ENCODE measurements around the gene ANKRD13B.

DNA sequence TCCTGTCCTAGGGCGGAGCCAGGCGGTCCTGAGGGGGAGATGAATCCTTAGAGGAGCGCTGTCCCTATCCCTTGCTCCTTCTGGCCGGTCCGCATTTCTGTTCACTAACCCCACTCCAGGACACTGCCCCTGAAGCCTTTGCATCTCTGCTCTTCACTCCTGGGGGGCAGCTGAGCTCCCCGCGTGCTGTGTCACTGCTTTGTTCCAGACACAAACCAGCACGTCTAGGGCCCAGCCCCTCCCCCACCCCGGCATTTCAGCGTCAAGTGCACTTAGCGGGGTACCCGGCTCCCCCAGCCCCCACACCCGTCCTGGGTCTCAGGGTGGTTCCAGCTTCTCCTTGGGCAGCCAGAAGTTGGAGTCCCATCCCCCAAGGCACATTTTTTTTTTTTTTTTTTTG lies 20.9 kb downstream of the ANKRD13B start:
- no peak for TF ChIP-seq ESRRG (CRISPR knock-in tag; IDR thresholded peaks at IDR 0.05)
- TF ChIP-seq, protein P1, sequence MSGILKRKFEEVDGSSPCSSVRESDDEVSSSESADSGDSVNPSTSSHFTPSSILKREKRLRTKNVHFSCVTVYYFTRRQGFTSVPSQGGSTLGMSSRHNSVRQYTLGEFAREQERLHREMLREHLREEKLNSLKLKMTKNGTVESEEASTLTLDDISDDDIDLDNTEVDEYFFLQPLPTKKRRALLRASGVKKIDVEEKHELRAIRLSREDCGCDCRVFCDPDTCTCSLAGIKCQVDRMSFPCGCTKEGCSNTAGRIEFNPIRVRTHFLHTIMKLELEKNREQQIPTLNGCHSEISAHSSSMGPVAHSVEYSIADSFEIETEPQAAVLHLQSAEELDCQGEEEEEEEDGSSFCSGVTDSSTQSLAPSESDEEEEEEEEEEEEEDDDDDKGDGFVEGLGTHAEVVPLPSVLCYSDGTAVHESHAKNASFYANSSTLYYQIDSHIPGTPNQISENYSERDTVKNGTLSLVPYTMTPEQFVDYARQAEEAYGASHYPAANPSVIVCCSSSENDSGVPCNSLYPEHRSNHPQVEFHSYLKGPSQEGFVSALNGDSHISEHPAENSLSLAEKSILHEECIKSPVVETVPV (CRISPR knock-in tag; IDR thresholded peaks at IDR 0.05), result no peak
- TF ChIP-seq OSR1 (CRISPR knock-in tag; IDR thresholded peaks at IDR 0.05), result no peak
- TF ChIP-seq, protein P2, sequence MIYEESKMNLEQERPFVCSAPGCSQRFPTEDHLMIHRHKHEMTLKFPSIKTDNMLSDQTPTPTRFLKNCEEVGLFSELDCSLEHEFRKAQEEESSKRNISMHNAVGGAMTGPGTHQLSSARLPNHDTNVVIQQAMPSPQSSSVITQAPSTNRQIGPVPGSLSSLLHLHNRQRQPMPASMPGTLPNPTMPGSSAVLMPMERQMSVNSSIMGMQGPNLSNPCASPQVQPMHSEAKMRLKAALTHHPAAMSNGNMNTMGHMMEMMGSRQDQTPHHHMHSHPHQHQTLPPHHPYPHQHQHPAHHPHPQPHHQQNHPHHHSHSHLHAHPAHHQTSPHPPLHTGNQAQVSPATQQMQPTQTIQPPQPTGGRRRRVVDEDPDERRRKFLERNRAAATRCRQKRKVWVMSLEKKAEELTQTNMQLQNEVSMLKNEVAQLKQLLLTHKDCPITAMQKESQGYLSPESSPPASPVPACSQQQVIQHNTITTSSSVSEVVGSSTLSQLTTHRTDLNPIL (CRISPR knock-in tag; IDR thresholded peaks at IDR 0.05; ENCODE audit: low read depth), result no peak
- no peak for TF ChIP-seq ZFP3 (CRISPR knock-in tag; IDR thresholded peaks at IDR 0.05)

Data from SK-N-SH treated with all-trans-retinoic acid at 6 μM for 48 hours (cell line).